ENCODE data around the gene CES3. TPM values are rescaled to one million over a fixed set of nuclear protein-coding genes. Genes with fewer than 3 reads are reported as not detected.

The CES3 gene
- total RNA-seq, 4 donors from 2014 or later, result 0.16 to 3.1 (median 1.9) TPM

GRCh38 chr16:66934138-66934838 is 26.8 kb upstream of the CES3 start, which contains the start of gene CIAO2B:
Gene CIAO2B (minus strand): TSS chr16:66934402. CDS start chr16:66934364, 38 bp downstream.
- TF ChIP-seq CTCF (IDR thresholded peaks at IDR 0.05; ENCODE audit: low read depth), result no peak

- no peak for TF ChIP-seq CTCF (IDR thresholded peaks at IDR 0.05; ENCODE audit: low read depth)
Measured at GRCh38 chr16:66935314-66936011, 25.6 kb upstream of the CES3 start, which contains the start of gene CES2. Gene CES2 (plus strand): TSS chr16:66935516. CDS start chr16:66935636, 120 bp downstream.

GRCh38 chr16:66936462-66936861 is 24.6 kb upstream of the CES3 start:
- TF ChIP-seq CTCF (IDR thresholded peaks at IDR 0.05; ENCODE audit: low read depth), result no peak

- no peak for TF ChIP-seq CTCF (IDR thresholded peaks at IDR 0.05; ENCODE audit: low read depth)
Measured at GRCh38 chr16:66936889-66937554, 24.0 kb upstream of the CES3 start.

- no peak for TF ChIP-seq CTCF (IDR thresholded peaks at IDR 0.05; ENCODE audit: low read depth)
Measured at GRCh38 chr16:66937725-66938337, 23.2 kb upstream of the CES3 start.

- no peak for TF ChIP-seq CTCF (IDR thresholded peaks at IDR 0.05; ENCODE audit: low read depth)
Measured at GRCh38 chr16:66939366-66939765, 21.7 kb upstream of the CES3 start.

Measured in subcutaneous adipose tissue (tissue), 4 donors.